HS-27A (cell line): ENCODE data around the gene PAX6.

ENCODE experiments used
- DNase-seq: peaks from one replicate; pipeline ENCODE4 v3.0.0-alpha.2; 2012; ENCODE audit warnings: low read depth, missing footprints

PAX6 gene

GRCh38 chr11:31798057-31798553 lies 13.0 kb downstream of the PAX6 start:
- no peak for DNase-seq

GRCh38 chr11:31797190-31798056 lies 13.7 kb downstream of the PAX6 start:
- DNase-seq, result no peak

GRCh38 chr11:31796499-31797189 lies 14.5 kb downstream of the PAX6 start:
- no peak for DNase-seq

- DNase-seq, result no peak
Measured at GRCh38 chr11:31795706-31796498, 15.2 kb downstream of the PAX6 start.

GRCh38 chr11:31794548-31794947 lies 16.6 kb downstream of the PAX6 start:
- no peak for DNase-seq

GRCh38 chr11:31793264-31793663 lies 17.9 kb downstream of the PAX6 start:
- DNase-seq, result no peak

- no peak for DNase-seq
Measured at GRCh38 chr11:31792456-31792855, 18.7 kb downstream of the PAX6 start.

GRCh38 chr11:31792036-31792435 lies 19.1 kb downstream of the PAX6 start:
- DNase-seq, result no peak

GRCh38 chr11:31790649-31791048 lies 20.5 kb downstream of the PAX6 start:
- DNase-seq, result no peak

- no peak for DNase-seq
Measured at GRCh38 chr11:31788085-31788484, 23.0 kb downstream of the PAX6 start.

- no peak for DNase-seq
Measured at GRCh38 chr11:31786996-31787685, 24.0 kb downstream of the PAX6 start.

GRCh38 chr11:31784611-31785010 lies 26.5 kb downstream of the PAX6 start:
- no peak for DNase-seq

GRCh38 chr11:31783252-31783651 lies 27.9 kb downstream of the PAX6 start:
- no peak for DNase-seq

- DNase-seq, result no peak
Measured at GRCh38 chr11:31782257-31782656, 28.9 kb downstream of the PAX6 start.

GRCh38 chr11:31780480-31780971 lies 30.6 kb downstream of the PAX6 start:
- no peak for DNase-seq

- no peak for DNase-seq
Measured at GRCh38 chr11:31780078-31780477, 31.0 kb downstream of the PAX6 start.

GRCh38 chr11:31779374-31779791 lies 31.7 kb downstream of the PAX6 start:
- peak; percentile 40 for DNase-seq

- DNase-seq, result no peak
Measured at GRCh38 chr11:31772412-31772811, 38.7 kb downstream of the PAX6 start.

- DNase-seq, result no peak
Measured at GRCh38 chr11:31770011-31770700, 41.0 kb downstream of the PAX6 start.

- no peak for DNase-seq
Measured at GRCh38 chr11:31768749-31769640, 42.1 kb downstream of the PAX6 start.
